HG03139 (cell line): ENCODE results near the gene EFCC1.

Experiments used
- ATAC-seq: cut with Tn5 transposase; IDR thresholded peaks from one replicate; pipeline ENCODE4 v1.9.1; 2021; ENCODE audit not compliant: unreplicated experiment

EFCC1 gene

GRCh38 chr3:129031476-129032215 is 30.5 kb downstream of the EFCC1 start:
- no peak for ATAC-seq

- no peak for ATAC-seq
Measured at GRCh38 chr3:129032716-129033115, 31.6 kb downstream of the EFCC1 start.

GRCh38 chr3:129033151-129033550 is 32.0 kb downstream of the EFCC1 start:
- ATAC-seq, result no peak

GRCh38 chr3:129033633-129034321 is 32.7 kb downstream of the EFCC1 start:
- no peak for ATAC-seq

- ATAC-seq, result no peak
Measured at GRCh38 chr3:129034642-129035041, 33.5 kb downstream of the EFCC1 start.

- no peak for ATAC-seq
Measured at GRCh38 chr3:129035360-129036221, 34.5 kb downstream of the EFCC1 start.

GRCh38 chr3:129036222-129037092 is 35.4 kb downstream of the EFCC1 start:
- ATAC-seq, result no peak

GRCh38 chr3:129037093-129037419 is 36.0 kb downstream of the EFCC1 start:
- ATAC-seq, result no peak

GRCh38 chr3:129038121-129038855 is 37.2 kb downstream of the EFCC1 start:
- no peak for ATAC-seq

- ATAC-seq, result no peak
Measured at GRCh38 chr3:129039271-129040038, 38.4 kb downstream of the EFCC1 start.

GRCh38 chr3:129040039-129040336 is 38.9 kb downstream of the EFCC1 start:
- ATAC-seq, result no peak

GRCh38 chr3:129040579-129041300 is 39.6 kb downstream of the EFCC1 start:
- ATAC-seq, result no peak

- no peak for ATAC-seq
Measured at GRCh38 chr3:129045675-129046036, 44.6 kb downstream of the EFCC1 start.

- no peak for ATAC-seq
Measured at GRCh38 chr3:129046037-129046731, 45.1 kb downstream of the EFCC1 start.

GRCh38 chr3:129046732-129047552 is 45.8 kb downstream of the EFCC1 start:
- no peak for ATAC-seq

- no peak for ATAC-seq
Measured at GRCh38 chr3:129047553-129047839, 46.4 kb downstream of the EFCC1 start.

GRCh38 chr3:129050556-129051295 is 49.6 kb downstream of the EFCC1 start:
- no peak for ATAC-seq
